SK-N-SH (cell line): Measurements from ENCODE around the gene DMRT3. TPM values are rescaled to one million over a fixed set of nuclear protein-coding genes. Genes with fewer than 3 reads are reported as not detected.

ENCODE experiments used
- CTCF ChIA-PET: fragments of 300-600, 350-600 bp; formaldehyde crosslinking; extraction: SDS; loops from one replicate; lab custom pipeline; 2021; lab: Yijun Ruan, JAX
- POLR2A ChIA-PET: fragments of 350-600 bp; sonication (Branson Sonifier 250); formaldehyde crosslinking; extraction: SDS; loops from one replicate; lab custom pipeline; 2020; ENCODE audit warnings: antibody characterized with exemption, inconsistent platforms; lab: Yijun Ruan, JAX
- DNase-seq: peaks from one replicate; pipeline ENCODE4 v3.0.0; 2012
- H2AFZ ChIP-seq: fragments of 200-600 bp; sonication (generic); 2 replicates; pipeline ENCODE4 v1.8.1; 2016; ENCODE audit warnings: antibody characterized with exemption, mild to moderate bottlenecking, low read depth
- H3F3A ChIP-seq: fragments of 200-600 bp; sonication (generic); replicated peaks from 2 replicates; pipeline ENCODE3; 2016; ENCODE audit warnings: antibody characterized with exemption, mild to moderate bottlenecking; ENCODE audit not compliant: insufficient read depth
- H3K27ac ChIP-seq, 2 experiments: fragments of 200-500 bp in 1 of 2; fragments of 200-600 bp in 1 of 2; sonication (Bioruptor generic) in 1 of 2; sonication (generic), shearing (Covaris generic) in 1 of 2; 2 replicates each; pipeline versions ENCODE4 v1.5.1 to v1.6.1; 2014 to 2016; ENCODE audit warnings: low read depth in 2 of 2, inconsistent platforms in 1 of 2, low read length in 1 of 2, mild to moderate bottlenecking in 1 of 2, mixed read lengths in 1 of 2
- H3K27me3 ChIP-seq: fragments of 200-600 bp; sonication (generic), shearing (Covaris generic); 2 replicates; pipeline ENCODE4 v1.6.1; 2016; ENCODE audit warnings: mixed run types; ENCODE audit not compliant: insufficient read depth
- H3K36me3 ChIP-seq, 2 experiments: fragments of 200-500 bp in 1 of 2; fragments of 200-600 bp in 1 of 2; sonication (Bioruptor generic) in 1 of 2; sonication (generic) in 1 of 2; replicated peaks in 1 of 2; 2 replicates each; pipeline versions ENCODE3 to v1.5.1; 2014 to 2016; ENCODE audit warnings: low read length in 1 of 2, mild to moderate bottlenecking in 1 of 2; ENCODE audit not compliant: insufficient read depth in 2 of 2, control insufficient read depth in 1 of 2
- H3K4me1 ChIP-seq, 2 experiments: fragments of 200-500 bp in 1 of 2; fragments of 200-600 bp in 1 of 2; sonication (Bioruptor generic) in 1 of 2; sonication (generic), shearing (Covaris generic) in 1 of 2; 2 replicates each; pipeline versions ENCODE4 v1.5.1 to v1.6.1; 2014 to 2016; ENCODE audit warnings: low read depth in 1 of 2, low read length in 1 of 2, mixed run types in 1 of 2; ENCODE audit not compliant: insufficient read depth in 2 of 2, control insufficient read depth in 1 of 2
- H3K4me2 ChIP-seq: fragments of 200-600 bp; sonication (generic), shearing (Covaris generic); 2 replicates; pipeline ENCODE4 v1.6.1; 2017; ENCODE audit warnings: mixed run types
- H3K4me3 ChIP-seq, 2 experiments: fragments of 200-500 bp in 1 of 2; fragments of 200-600 bp in 1 of 2; sonication (Bioruptor generic) in 1 of 2; sonication (generic), shearing (Covaris generic) in 1 of 2; 2 replicates each; pipeline versions ENCODE4 v1.5.1 to v1.8.1; 2014 to 2016; ENCODE audit warnings: low read depth in 2 of 2, inconsistent platforms in 1 of 2, low read length in 1 of 2, mild to moderate bottlenecking in 1 of 2, mixed read lengths in 1 of 2, moderate library complexity in 1 of 2
- H3K79me2 ChIP-seq: fragments of 200-600 bp; sonication (generic); 2 replicates; pipeline ENCODE4 v1.8.1; 2017; ENCODE audit warnings: mild to moderate bottlenecking; ENCODE audit not compliant: insufficient read depth
- H3K9ac ChIP-seq: fragments of 200-600 bp; sonication (generic); 2 replicates; pipeline ENCODE4 v1.6.1; 2017; ENCODE audit warnings: mixed run types
- H3K9me2 ChIP-seq: fragments of 200-600 bp; sonication (generic); 2 replicates; pipeline ENCODE4 v1.6.1; 2017; ENCODE audit warnings: mixed run types
- H3K9me3 ChIP-seq: fragments of 200-600 bp; sonication (generic); 2 replicates; pipeline ENCODE4 v1.6.1; 2017; ENCODE audit warnings: mixed run types, mild to moderate bottlenecking, moderate library complexity
- H4K20me1 ChIP-seq: fragments of 200-600 bp; sonication (generic); 2 replicates; pipeline ENCODE4 v1.6.1; 2017; ENCODE audit warnings: mild to moderate bottlenecking, mixed run types; ENCODE audit not compliant: insufficient read depth
- CHD2 ChIP-seq: fragments of 150-350 bp; IDR thresholded peaks from 2 replicates; pipeline ENCODE4 v1.6.1; 2018; ENCODE audit warnings: low read length; ENCODE audit not compliant: partially characterized antibody
- EZH2phosphoT487 ChIP-seq: fragments of 200-600 bp; sonication (generic); IDR thresholded peaks from 2 replicates; pipeline ENCODE4 v1.6.1; 2017; ENCODE audit warnings: low read depth, mixed run types, mild to moderate bottlenecking, antibody characterized with exemption, moderate library complexity, borderline replicate concordance
- FOSL2 ChIP-seq: IDR thresholded peaks from 2 replicates; pipeline ENCODE4 v1.4.0; 2012; ENCODE audit warnings: low read depth, mild to moderate bottlenecking, moderate library complexity, borderline replicate concordance
- IRF3 ChIP-seq: fragments of 150-350 bp; IDR thresholded peaks from 2 replicates; pipeline ENCODE4 v1.6.1; 2016; ENCODE audit warnings: mild to moderate bottlenecking, low read depth, low read length
- MAX ChIP-seq: IDR thresholded peaks from 2 replicates; pipeline ENCODE4 v1.4.0; 2012; ENCODE audit warnings: low read depth
- NFIC ChIP-seq: IDR thresholded peaks from 2 replicates; pipeline ENCODE4 v1.4.0; 2012; ENCODE audit warnings: borderline replicate concordance
- NRF1 ChIP-seq: IDR thresholded peaks from 2 replicates; pipeline ENCODE4 v1.6.1; 2012; ENCODE audit warnings: low read depth, mild to moderate bottlenecking, low read length
- PBX3 ChIP-seq: IDR thresholded peaks from 2 replicates; pipeline ENCODE4; 2012
- RAD21 ChIP-seq: IDR thresholded peaks from 2 replicates; pipeline ENCODE4 v1.6.1; 2012; ENCODE audit warnings: mild to moderate bottlenecking, low read length
- RCOR1 ChIP-seq: fragments of 150-350 bp; IDR thresholded peaks from 2 replicates; pipeline ENCODE4 v1.6.1; 2017; ENCODE audit warnings: antibody characterized with exemption, low read length
- REST ChIP-seq: IDR thresholded peaks from 2 replicates; pipeline ENCODE4 v1.6.1; 2012; ENCODE audit warnings: mild to moderate bottlenecking, low read depth, low read length, moderate library complexity
- RFX5 ChIP-seq: IDR thresholded peaks from 2 replicates; pipeline ENCODE4 v1.6.1; 2012; ENCODE audit warnings: mild to moderate bottlenecking, improper control_type of control experiment, low read length
- RXRA ChIP-seq: IDR thresholded peaks from 2 replicates; pipeline ENCODE4 v1.4.0; 2012; ENCODE audit warnings: low read depth, mild to moderate bottlenecking, borderline replicate concordance
- USF2 ChIP-seq: fragments of 150-350 bp; IDR thresholded peaks from 2 replicates; pipeline ENCODE4 v1.6.1; 2017; ENCODE audit warnings: antibody characterized with exemption, low read length, low read depth, borderline replicate concordance
- YY1 ChIP-seq: IDR thresholded peaks from 2 replicates; pipeline ENCODE4 v1.4.0; 2012; ENCODE audit warnings: low read depth, mild to moderate bottlenecking
- WGBS: methylation state at CpG from one replicate; pipeline ENCODE4 v1.1.6; 2017; ENCODE audit warnings: low lambda C conversion rate; 5-methylcytosine and 5-hydroxymethylcytosine counted together
- polyA plus RNA-seq, 3 experiments: library from polyadenylated mRNA; depleted of rRNA; stranded (reverse); fragments of >200 nt; gene quantifications; 2 replicates each; pipeline ENCODE4 v1.2.3, GENCODE V29; 2012
- TF ChIP-seq, protein P1 (sequence below): IDR thresholded peaks from 2 replicates; pipeline ENCODE4 v1.4.0; 2012; ENCODE audit warnings: low read depth, borderline replicate concordance

Gene DMRT3
- polyA plus RNA-seq, 1 of the 3 experiments (the other 2 are of a cell fraction) = not detected

GRCh38 chr9:1014640-1015039 lies 38.2 kb downstream of the DMRT3 start:
- ChIA-PET POLR2A (no interaction called here), CTCF (no interaction called here)
- H2AFZ ChIP-seq = no peak overlapping the region
- H3K27ac ChIP-seq = no peak overlapping the region
- peaks cover 37% of the 10 kb centered on the region for H3K27me3 ChIP-seq
- H3F3A ChIP-seq = no peaks in the 10 kb centered on the region
- WGBS = 7% methylated on average over 2 of the region's 2 CpGs
- H4K20me1 ChIP-seq = no peaks in the 10 kb centered on the region
- H3K4me3 ChIP-seq = no peak overlapping the region
- H3K4me1 ChIP-seq = no peaks in the 10 kb centered on the region
- no peak for DNase-seq
- H3K4me2 ChIP-seq = no peak overlapping the region
- no peaks in the 10 kb centered on the region for H3K79me2 ChIP-seq
- no peaks in the 10 kb centered on the region for H3K9me3 ChIP-seq
- H3K9ac ChIP-seq = no peak overlapping the region
- no peaks in the 10 kb centered on the region for H3K36me3 ChIP-seq
- TF ChIP-seq USF2 (no peak), CHD2 (no peak), NRF1 (no peak), YY1 (no peak), RCOR1 (no peak), REST (no peak), FOSL2 (no peak), PBX3 (no peak), NFIC (no peak), RXRA (no peak), EZH2phosphoT487 (no peak), RAD21 (no peak), MAX (no peak), IRF3 (no peak), RFX5 (no peak)
- TF ChIP-seq, protein P1, sequence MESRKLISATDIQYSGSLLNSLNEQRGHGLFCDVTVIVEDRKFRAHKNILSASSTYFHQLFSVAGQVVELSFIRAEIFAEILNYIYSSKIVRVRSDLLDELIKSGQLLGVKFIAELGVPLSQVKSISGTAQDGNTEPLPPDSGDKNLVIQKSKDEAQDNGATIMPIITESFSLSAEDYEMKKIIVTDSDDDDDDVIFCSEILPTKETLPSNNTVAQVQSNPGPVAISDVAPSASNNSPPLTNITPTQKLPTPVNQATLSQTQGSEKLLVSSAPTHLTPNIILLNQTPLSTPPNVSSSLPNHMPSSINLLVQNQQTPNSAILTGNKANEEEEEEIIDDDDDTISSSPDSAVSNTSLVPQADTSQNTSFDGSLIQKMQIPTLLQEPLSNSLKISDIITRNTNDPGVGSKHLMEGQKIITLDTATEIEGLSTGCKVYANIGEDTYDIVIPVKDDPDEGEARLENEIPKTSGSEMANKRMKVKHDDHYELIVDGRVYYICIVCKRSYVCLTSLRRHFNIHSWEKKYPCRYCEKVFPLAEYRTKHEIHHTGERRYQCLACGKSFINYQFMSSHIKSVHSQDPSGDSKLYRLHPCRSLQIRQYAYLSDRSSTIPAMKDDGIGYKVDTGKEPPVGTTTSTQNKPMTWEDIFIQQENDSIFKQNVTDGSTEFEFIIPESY = no peak
- H3K9me2 ChIP-seq = no peaks in the 10 kb centered on the region
